IMR-90 (cell line): ENCODE results near the gene RABGAP1. TPM values are rescaled to one million over a fixed set of nuclear protein-coding genes. Genes with fewer than 3 reads are reported as not detected.
A peak's percentile ranks its signal among the peaks of the same experiment; 100 is the strongest.

Experiments
- ATAC-seq: fragments of 200-7000 bp; cut with Tn5 transposase; 2 replicates; pipeline ENCODE4 v1.9.1; 2020; ENCODE audit warnings: low read depth, mild to moderate bottlenecking, moderate library complexity
- BruUV-seq: library from RNA; stranded (reverse); fragments of 400-500 nt; replicated peaks from 2 replicates; lab custom pipeline; 2021; lab: Mats Ljungman, UMichigan
- CTCF ChIA-PET: fragments of 300-600 bp; formaldehyde crosslinking; extraction: SDS; loops from one replicate; lab custom pipeline; 2021; ENCODE audit warnings: antibody characterized with exemption; lab: Yijun Ruan, JAX
- POLR2A ChIA-PET: fragments of 300-600 bp; sonication (Branson Sonifier 250); formaldehyde crosslinking; loops from one replicate; lab custom pipeline; 2022; ENCODE audit warnings: antibody characterized with exemption; ENCODE audit not compliant: unreplicated experiment; lab: Charles Lee
- DNase-seq: peaks from one replicate; pipeline ENCODE4 v3.0.0; 2013
- H2AFZ ChIP-seq: replicated peaks from 2 replicates; pipeline ENCODE3; 2013; ENCODE audit warnings: low read length, mild to moderate bottlenecking; ENCODE audit not compliant: poor library complexity
- H2AK5ac ChIP-seq: 2 replicates; pipeline ENCODE4 v1.6.1; 2013; ENCODE audit warnings: low read depth, low read length, inconsistent platforms
- H2AK9ac ChIP-seq: replicated peaks from 2 replicates; pipeline ENCODE3; 2013; ENCODE audit warnings: mild to moderate bottlenecking, low read depth, low read length, moderate library complexity; ENCODE audit not compliant: poor library complexity
- H2BK120ac ChIP-seq: 2 replicates; pipeline ENCODE4 v1.6.1; 2013; ENCODE audit warnings: low read depth, low read length, inconsistent platforms
- H2BK15ac ChIP-seq: 3 replicates; pipeline ENCODE4 v1.6.1; 2013; ENCODE audit warnings: low read depth, low read length, inconsistent platforms
- H2BK20ac ChIP-seq: 2 replicates; pipeline ENCODE4 v1.6.1; 2013; ENCODE audit warnings: low read depth, mild to moderate bottlenecking, inconsistent platforms, low read length, moderate library complexity
- H2BK5ac ChIP-seq: 2 replicates; pipeline ENCODE4 v1.6.1; 2013; ENCODE audit warnings: mild to moderate bottlenecking, low read depth, low read length, inconsistent platforms; ENCODE audit not compliant: poor library complexity, severe bottlenecking
- H3K14ac ChIP-seq: replicated peaks from 2 replicates; pipeline ENCODE4 v1.6.1; 2013; ENCODE audit warnings: low read depth, low read length, inconsistent platforms
- H3K18ac ChIP-seq: 2 replicates; pipeline ENCODE4 v1.6.1; 2013; ENCODE audit warnings: low read depth, low read length, control low read depth
- H3K23ac ChIP-seq: 2 replicates; pipeline ENCODE4 v1.6.1; 2013; ENCODE audit warnings: low read depth, low read length, inconsistent platforms
- H3K27ac ChIP-seq: 2 replicates; pipeline ENCODE4 v1.5.1; 2013; ENCODE audit warnings: mild to moderate bottlenecking, control low read depth, low read length; ENCODE audit not compliant: insufficient read depth
- H3K27me3 ChIP-seq: 2 replicates; pipeline ENCODE4 v1.6.1; 2013; ENCODE audit warnings: low read length; ENCODE audit not compliant: control insufficient read depth, insufficient read depth
- H3K36me3 ChIP-seq: 2 replicates; pipeline ENCODE4 v1.6.1; 2013; ENCODE audit warnings: low read length, mixed read lengths; ENCODE audit not compliant: control insufficient read depth, insufficient read depth
- H3K4ac ChIP-seq: 2 replicates; pipeline ENCODE4 v1.6.1; 2013; ENCODE audit warnings: low read depth, low read length, inconsistent platforms
- H3K4me1 ChIP-seq: 2 replicates; pipeline ENCODE4 v1.6.1; 2013; ENCODE audit warnings: low read length, mixed read lengths; ENCODE audit not compliant: control insufficient read depth, insufficient read depth
- H3K4me2 ChIP-seq: 2 replicates; pipeline ENCODE4 v1.6.1; 2013; ENCODE audit warnings: low read depth, mild to moderate bottlenecking, control low read depth, low read length, moderate library complexity
- H3K4me3 ChIP-seq: 2 replicates; pipeline ENCODE4 v1.5.1; 2013; ENCODE audit warnings: low read depth, mild to moderate bottlenecking, control low read depth, low read length, moderate library complexity; ENCODE audit not compliant: insufficient read depth
- H3K56ac ChIP-seq: 2 replicates; pipeline ENCODE4 v1.6.1; 2013; ENCODE audit warnings: low read length, inconsistent platforms; ENCODE audit not compliant: insufficient read depth; ENCODE audit errors: extremely low read depth
- H3K79me1 ChIP-seq, 2 experiments: 2 replicates each; pipeline ENCODE4 v1.6.1; 2013; ENCODE audit warnings: low read length in 2 of 2, inconsistent platforms in 1 of 2, low read depth in 1 of 2
- H3K9ac ChIP-seq: 2 replicates; pipeline ENCODE4 v1.6.1; 2013; ENCODE audit warnings: low read depth, low read length, control low read depth
- H3K9me1 ChIP-seq: 2 replicates; pipeline ENCODE4 v1.6.1; 2013; ENCODE audit warnings: low read length, inconsistent platforms; ENCODE audit not compliant: insufficient read depth
- H3K9me3 ChIP-seq: 2 replicates; pipeline ENCODE4 v1.6.1; 2013; ENCODE audit warnings: low read length; ENCODE audit not compliant: control insufficient read depth, insufficient read depth
- H4K20me1 ChIP-seq: 2 replicates; pipeline ENCODE4 v1.6.1; 2013; ENCODE audit warnings: low read length, inconsistent platforms; ENCODE audit not compliant: insufficient read depth
- H4K5ac ChIP-seq: 2 replicates; pipeline ENCODE4 v1.6.1; 2013; ENCODE audit warnings: mild to moderate bottlenecking, low read depth, low read length, control low read depth
- H4K8ac ChIP-seq, 2 experiments: 2 replicates each; pipeline ENCODE4 v1.6.1; 2013; ENCODE audit warnings: low read depth in 2 of 2, low read length in 2 of 2, control low read depth in 1 of 2, inconsistent platforms in 1 of 2
- H4K91ac ChIP-seq: 2 replicates; pipeline ENCODE4 v1.6.1; 2013; ENCODE audit warnings: low read depth, low read length, inconsistent platforms; ENCODE audit not compliant: insufficient read depth
- BHLHE40 ChIP-seq: fragments of 150-350 bp; IDR thresholded peaks from 2 replicates; pipeline ENCODE4 v1.6.1; 2016; ENCODE audit warnings: mild to moderate bottlenecking, low read depth, low read length
- CEBPB ChIP-seq: IDR thresholded peaks from 2 replicates; pipeline ENCODE4 v1.6.1; 2012; ENCODE audit warnings: low read depth, low read length, improper control_type of control experiment
- CHD1 ChIP-seq: IDR thresholded peaks from 2 replicates; pipeline ENCODE4 v1.6.1; 2012; ENCODE audit warnings: low read depth, low read length, improper control_type of control experiment
- CTCF ChIP-seq: conservative IDR thresholded peaks from 2 replicates; pipeline ENCODE4 v1.5.1; 2012; ENCODE audit warnings: mild to moderate bottlenecking, low read depth, low read length, improper control_type of control experiment
- FOS ChIP-seq: fragments of 150-350 bp; IDR thresholded peaks from 2 replicates; pipeline ENCODE4 v1.6.1; 2016; ENCODE audit warnings: low read depth, low read length
- MAFK ChIP-seq: IDR thresholded peaks from 2 replicates; pipeline ENCODE4 v1.6.1; 2012; ENCODE audit warnings: low read depth, low read length, improper control_type of control experiment
- MAZ ChIP-seq: IDR thresholded peaks from 2 replicates; pipeline ENCODE4 v1.6.1; 2012; ENCODE audit warnings: low read depth, mild to moderate bottlenecking, low read length, improper control_type of control experiment, moderate library complexity, borderline replicate concordance
- MXI1 ChIP-seq: IDR thresholded peaks from 2 replicates; pipeline ENCODE4 v1.6.1; 2012; ENCODE audit warnings: low read depth, mild to moderate bottlenecking, low read length, moderate library complexity, borderline replicate concordance
- NFE2L2 ChIP-seq: fragments of 150-350 bp; IDR thresholded peaks from 2 replicates; pipeline ENCODE4 v1.6.1; 2016; ENCODE audit warnings: low read depth, mild to moderate bottlenecking, low read length
- POLR2A ChIP-seq: IDR thresholded peaks from 2 replicates; pipeline ENCODE4 v1.6.1; 2012; ENCODE audit warnings: mild to moderate bottlenecking, low read depth, low read length
- RAD21 ChIP-seq: IDR thresholded peaks from 2 replicates; pipeline ENCODE4 v1.6.1; 2012; ENCODE audit warnings: low read length, improper control_type of control experiment
- RCOR1 ChIP-seq: IDR thresholded peaks from 2 replicates; pipeline ENCODE4 v1.6.1; 2012; ENCODE audit warnings: mild to moderate bottlenecking, low read length, improper control_type of control experiment; ENCODE audit not compliant: insufficient replicate concordance
- RFX5 ChIP-seq: IDR thresholded peaks from 2 replicates; pipeline ENCODE4 v1.8.0; 2012; ENCODE audit warnings: low read depth, mild to moderate bottlenecking, low read length, moderate library complexity
- SMC3 ChIP-seq: fragments of 150-350 bp; IDR thresholded peaks from 2 replicates; pipeline ENCODE4 v1.6.1; 2016; ENCODE audit warnings: low read depth, mild to moderate bottlenecking, antibody characterized with exemption, low read length, moderate library complexity
- USF2 ChIP-seq: fragments of 150-350 bp; IDR thresholded peaks from 2 replicates; pipeline ENCODE4 v1.6.1; 2017; ENCODE audit warnings: mild to moderate bottlenecking, antibody characterized with exemption, low read length, low read depth
- WGBS, 2 experiments: methylation state at CpG; one replicate each; pipeline versions ENCODE4 v1.1.5 to v1.1.7; 2013; ENCODE audit warnings: missing lambda C conversion rate in 2 of 2; ENCODE audit not compliant: insufficient read length in 1 of 2; ENCODE audit errors: extremely low coverage in 2 of 2; 5-methylcytosine and 5-hydroxymethylcytosine counted together
- dilution Hi-C: fragments of 300-500 bp; cut with HindIII; formaldehyde crosslinking; loops from one replicate; pipeline ENCODE4 v1.14.3; 2018; ENCODE audit warnings: low sequenced_read_pairs; ENCODE audit not compliant: unreplicated experiment
- in situ Hi-C: fragments of 300-500 bp; cut with MboI; formaldehyde crosslinking; loops from 3 replicates; pipeline ENCODE4 v1.14.3; 2019; ENCODE audit warnings: low sequenced_read_pairs, inconsistent platforms, mixed read lengths
- intact Hi-C: fragments of 100-400 bp; cut with micrococcal nuclease; formaldehyde crosslinking; loops from 2 replicates; pipeline ENCODE4 v1.10.0; 2022
- polyA plus RNA-seq, 3 experiments: library from polyadenylated mRNA; depleted of rRNA; stranded (reverse); fragments of >200 nt; gene quantifications; 2 replicates each; pipeline ENCODE4 v1.2.3, GENCODE V29; 2012; ENCODE audit warnings: low replicate concordance in 1 of 3
- total RNA-seq: library from RNA; depleted of rRNA; stranded (reverse); fragments of >200 nt; gene quantifications from 2 replicates; pipeline ENCODE4 v1.2.3, GENCODE V29; 2012
- TF ChIP-seq, protein P1 (sequence below): fragments of 150-350 bp; IDR thresholded peaks from 2 replicates; pipeline ENCODE4 v1.6.1; 2016; ENCODE audit warnings: low read depth, mild to moderate bottlenecking, low read length, moderate library complexity, borderline replicate concordance

The RABGAP1 gene
- total and polyA plus RNA-seq, 2 of the 4 experiments (the other 2 are of a cell fraction), result 20.0 to 53.9 TPM

DNA sequence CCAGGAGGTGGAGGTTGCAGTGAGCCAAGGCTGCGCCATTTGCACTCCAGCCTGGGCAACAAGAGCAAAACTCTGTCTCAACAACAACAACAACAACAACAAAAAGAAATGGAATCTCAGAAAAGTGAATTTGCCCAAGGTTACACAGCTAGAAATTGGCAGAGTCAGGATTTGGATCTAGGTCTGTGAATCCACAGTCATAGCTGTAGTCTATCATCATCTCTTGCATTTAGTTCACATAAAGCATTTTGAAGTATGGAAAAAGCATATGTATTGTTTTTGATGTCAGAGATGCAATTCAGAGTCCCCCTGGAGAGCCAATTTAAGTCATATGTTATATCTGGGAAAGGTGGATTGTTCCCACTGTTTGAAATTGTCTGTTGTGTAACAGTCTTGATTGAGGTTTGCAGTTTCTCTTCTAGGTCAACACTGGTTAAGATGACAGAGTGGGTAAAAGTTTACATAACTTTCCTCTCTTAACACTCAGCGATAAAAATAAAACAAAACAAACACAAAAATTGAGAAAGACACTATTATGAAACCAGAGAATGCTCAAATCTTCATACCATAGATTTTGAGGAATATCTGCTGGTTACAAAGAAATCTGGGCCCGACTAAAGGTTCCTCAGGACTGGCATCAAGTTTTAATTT is 71.2 kb downstream of the RABGAP1 start:
- H4K5ac ChIP-seq, result no peak overlapping the region
- BruUV-seq, result no TSS peak
- intact Hi-C loops, result no loop called here
- no peak overlapping the region for H2AFZ ChIP-seq
- H3K18ac ChIP-seq, result no peak overlapping the region
- H3K9me1 ChIP-seq, result no peaks in the 10 kb centered on the region
- H2BK5ac ChIP-seq, result no peak overlapping the region
- peak; percentile 32 for DNase-seq
- TF ChIP-seq FOS (no peak), RFX5 (0 out of 2 replicates have a peak, but pooled peaks have one; percentile 12), POLR2A (no peak), CEBPB (0 out of 2 replicates have a peak, but pooled peaks have one; percentile 24), CTCF (no peak), MXI1 (no peak), MAFK (no peak), RCOR1 (no peak), BHLHE40 (no peak), SMC3 (no peak), USF2 (no peak), MAZ (no peak), CHD1 (no peak), NFE2L2 (no peak), RAD21 (no peak)
- TF ChIP-seq, protein P1, sequence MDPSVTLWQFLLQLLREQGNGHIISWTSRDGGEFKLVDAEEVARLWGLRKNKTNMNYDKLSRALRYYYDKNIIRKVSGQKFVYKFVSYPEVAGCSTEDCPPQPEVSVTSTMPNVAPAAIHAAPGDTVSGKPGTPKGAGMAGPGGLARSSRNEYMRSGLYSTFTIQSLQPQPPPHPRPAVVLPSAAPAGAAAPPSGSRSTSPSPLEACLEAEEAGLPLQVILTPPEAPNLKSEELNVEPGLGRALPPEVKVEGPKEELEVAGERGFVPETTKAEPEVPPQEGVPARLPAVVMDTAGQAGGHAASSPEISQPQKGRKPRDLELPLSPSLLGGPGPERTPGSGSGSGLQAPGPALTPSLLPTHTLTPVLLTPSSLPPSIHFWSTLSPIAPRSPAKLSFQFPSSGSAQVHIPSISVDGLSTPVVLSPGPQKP, result no peak
- no peak overlapping the region for H4K91ac ChIP-seq
- no peak overlapping the region for H2BK20ac ChIP-seq
- H4K8ac ChIP-seq, result no peak overlapping the region
- no peak overlapping the region for H3K14ac ChIP-seq
- no peak overlapping the region for H2BK120ac ChIP-seq
- H3K4me1 ChIP-seq, result peaks cover 2% of the 10 kb centered on the region; the same call in 1 of the 2 replicates
- peaks cover 23% of the 10 kb centered on the region for H3K36me3 ChIP-seq
- no peak overlapping the region for H3K4ac ChIP-seq
- no peak overlapping the region for H3K4me2 ChIP-seq
- ChIA-PET CTCF (no interaction called here), POLR2A (no interaction called here)
- no peak overlapping the region for H3K56ac ChIP-seq
- in situ Hi-C loops, result no loop called here
- no CpG with 5 or more reads among the region's 3 CpGs for WGBS, 2 experiments
- H3K27me3 ChIP-seq, result no peaks in the 10 kb centered on the region
- ATAC-seq, result peak; percentile 81
- H2BK15ac ChIP-seq, result no peak overlapping the region
- no peak overlapping the region; the same call in 1 of the 2 replicates for H3K27ac ChIP-seq
- H3K4me3 ChIP-seq, result no peak overlapping the region
- no peak overlapping the region for H2AK9ac ChIP-seq
- 0 out of 4 replicates have a peak, but pooled peaks cover 0 to 5% of the 10 kb centered on the region in 2 experiments for H3K79me1 ChIP-seq
- no peak overlapping the region for H2AK5ac ChIP-seq
- H3K9ac ChIP-seq, result no peak overlapping the region
- no peak overlapping the region for H3K23ac ChIP-seq
- no peaks in the 10 kb centered on the region for H4K20me1 ChIP-seq
- dilution Hi-C loops, result no loop called here
- no peaks in the 10 kb centered on the region for H3K9me3 ChIP-seq
